ENCODE data around the gene DLGAP4.
"Not testable (repeated sequence)": the region's sequence is repeated elsewhere in the genome, so short reads cannot be mapped to it uniquely, and the experiment has no call there.

Gene DLGAP4

GRCh38 chr20:36564726-36565121, 258.6 kb downstream of the DLGAP4 start:
- DNase-seq (ENCODE audit: low read depth in 2 of 2): not testable (repeated sequence)

GRCh38 chr20:36565520-36565919, 259.4 kb downstream of the DLGAP4 start:
- DNase-seq (ENCODE audit: low read depth in 2 of 2): no peak

GRCh38 chr20:36569847-36570429, 263.8 kb downstream of the DLGAP4 start:
- no peak for DNase-seq (ENCODE audit: low read depth in 2 of 2)

- no peak for DNase-seq (ENCODE audit: low read depth in 2 of 2)
Observed at GRCh38 chr20:36571564-36572504, 265.7 kb downstream of the DLGAP4 start.

GRCh38 chr20:36572701-36573102, 266.6 kb downstream of the DLGAP4 start:
- peak; percentile 59 to 66 for DNase-seq (ENCODE audit: low read depth in 2 of 2)

- DNase-seq (ENCODE audit: low read depth in 2 of 2): peak; percentile 80 to 83
Observed at GRCh38 chr20:36573103-36573797, 267.1 kb downstream of the DLGAP4 start, which contains the start of gene TGIF2. Gene TGIF2, plus strand, starts transcription at chr20:36573597. Its CDS starts 5,178 bp downstream, at chr20:36578775.

GRCh38 chr20:36573798-36574365, 267.7 kb downstream of the DLGAP4 start:
- DNase-seq (ENCODE audit: low read depth in 2 of 2): no peak

GRCh38 chr20:36574366-36575135, 268.4 kb downstream of the DLGAP4 start:
- no peak for DNase-seq (ENCODE audit: low read depth in 2 of 2)

GRCh38 chr20:36576081-36576445, 269.9 kb downstream of the DLGAP4 start:
- DNase-seq (ENCODE audit: low read depth in 2 of 2): no peak

All from stimulated activated CD4-positive, alpha-beta T cell treated with anti-CD3 and anti-CD28 coated beads, Interleukin-4, amount 100 ng/mL, for 48 hours (primary cell).